Activated T-cell treated with anti-CD3 and anti-CD28 coated beads for 4 hours (primary cell): Measurements from ENCODE around the gene CAPN13.

Source experiments
- DNase-seq: peaks from one replicate; pipeline ENCODE4 v3.0.0-alpha.2; 2020

The CAPN13 gene

GRCh38 chr2:30721668-30722647 is 85.3 kb downstream of the CAPN13 start:
- no peak for DNase-seq

DNA sequence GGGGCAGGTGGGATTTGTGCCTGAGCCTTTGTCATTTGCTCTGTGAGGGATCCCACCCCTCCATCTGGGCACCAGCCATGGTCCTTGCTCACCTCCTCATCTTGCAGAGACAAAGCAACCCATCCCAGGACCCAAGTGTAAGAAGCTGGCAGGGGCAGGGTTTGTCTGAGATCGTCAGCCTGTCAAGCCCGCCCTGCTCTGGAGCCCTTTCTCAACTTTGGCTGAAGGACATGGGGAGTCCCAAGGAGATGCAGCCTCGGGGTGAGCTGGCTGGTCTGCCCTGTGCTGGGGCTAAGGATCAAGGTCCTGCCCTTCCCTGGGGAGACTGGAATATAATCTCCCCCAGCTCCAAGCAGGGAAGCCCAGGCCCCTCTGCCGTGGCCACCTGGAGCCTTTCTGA is 86.0 kb downstream of the CAPN13 start:
- no peak for DNase-seq

GRCh38 chr2:30717081-30717650 is 90.1 kb downstream of the CAPN13 start:
- no peak for DNase-seq

DNA sequence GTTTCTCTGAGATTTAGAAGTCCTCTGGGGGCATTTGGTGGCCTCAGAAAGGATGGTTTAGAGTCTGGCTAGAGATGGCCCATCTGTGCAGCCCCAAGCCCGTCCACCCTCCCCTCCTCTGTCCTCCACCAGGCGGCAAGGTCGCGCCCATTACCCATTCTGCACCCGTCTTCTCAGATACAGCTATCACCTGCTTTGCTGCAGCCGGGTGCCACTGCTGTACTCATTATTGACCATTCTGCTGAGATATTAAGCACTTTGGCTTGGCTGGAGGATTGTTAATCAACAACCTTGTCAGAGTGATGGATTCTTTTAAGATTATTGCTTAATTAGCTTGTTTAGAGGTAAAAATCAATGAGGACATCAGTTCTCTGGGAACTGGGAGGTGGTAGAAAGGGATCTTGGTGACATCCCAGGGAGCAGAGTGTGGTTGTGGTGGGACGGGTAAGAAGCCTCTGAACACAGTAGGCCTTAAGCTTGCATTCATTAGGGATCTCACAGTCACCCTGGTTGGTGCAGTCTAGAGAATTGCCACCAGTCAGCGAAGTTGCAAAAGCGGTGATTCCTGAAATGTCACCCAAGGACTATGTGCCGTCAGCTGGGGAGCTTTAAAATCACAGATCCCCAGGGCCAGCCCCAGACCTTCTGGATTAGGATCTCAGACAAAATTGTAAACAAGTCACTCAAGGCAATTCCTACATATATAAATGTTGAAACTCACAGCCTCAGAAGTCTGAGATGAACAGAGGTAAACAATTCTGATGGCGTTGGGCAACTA is 90.9 kb downstream of the CAPN13 start:
- no peak for DNase-seq

- no peak for DNase-seq
These were observed 92.2 kb downstream of the CAPN13 start for GRCh38 chr2:30714811-30715709.

GRCh38 chr2:30713698-30714097 is 93.5 kb downstream of the CAPN13 start:
- DNase-seq = no peak

DNA sequence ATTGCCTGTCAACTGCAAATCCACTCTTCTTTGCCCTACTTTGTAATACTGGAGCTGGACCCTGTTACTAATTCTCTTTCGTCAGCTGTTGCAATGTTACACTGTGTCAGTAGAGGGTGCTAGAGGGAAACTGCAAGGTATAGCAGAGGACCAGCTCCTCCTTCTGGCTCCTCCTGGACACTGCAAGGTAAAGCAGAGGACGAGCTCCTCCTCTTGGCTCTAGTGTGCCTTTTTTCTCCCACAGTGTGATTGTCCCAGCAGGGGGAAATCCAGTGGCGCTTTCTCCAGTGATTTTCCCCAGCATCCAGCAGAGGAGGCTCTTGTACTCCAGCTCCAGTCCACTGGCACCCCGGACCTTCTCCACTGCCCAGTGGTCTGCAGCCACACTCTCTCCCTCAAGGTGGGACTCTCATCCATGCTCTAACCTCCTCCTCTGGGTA is 95.6 kb downstream of the CAPN13 start:
- DNase-seq = peak; percentile 81

GRCh38 chr2:30710461-30710860 is 96.8 kb downstream of the CAPN13 start:
- no peak for DNase-seq

- DNase-seq = no peak
These were observed 97.2 kb downstream of the CAPN13 start for GRCh38 chr2:30710016-30710415.

DNA sequence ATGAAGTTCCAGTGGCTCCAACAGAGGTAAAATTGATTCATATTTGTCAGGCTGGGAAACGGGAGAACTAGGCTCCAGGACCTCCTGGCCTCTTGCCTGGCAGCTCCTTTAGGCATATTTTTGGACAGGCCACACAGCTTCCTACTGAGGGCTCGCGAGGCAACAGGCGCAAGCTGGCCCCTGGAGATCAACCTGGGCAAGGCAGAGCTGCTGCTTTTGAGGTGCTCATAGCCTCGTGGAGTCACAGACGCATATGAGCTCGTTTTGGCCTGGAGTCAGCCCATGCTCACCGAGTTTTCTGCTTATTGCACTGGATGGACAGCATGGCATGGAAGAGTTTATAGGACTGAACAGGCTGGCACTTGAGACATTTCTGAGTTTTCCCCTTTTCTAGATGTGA is 97.7 kb downstream of the CAPN13 start:
- DNase-seq = no peak

- DNase-seq = no peak
These were observed 98.6 kb downstream of the CAPN13 start for GRCh38 chr2:30708491-30709290.

- no peak for DNase-seq
These were observed 99.8 kb downstream of the CAPN13 start for GRCh38 chr2:30707304-30707903.

DNA sequence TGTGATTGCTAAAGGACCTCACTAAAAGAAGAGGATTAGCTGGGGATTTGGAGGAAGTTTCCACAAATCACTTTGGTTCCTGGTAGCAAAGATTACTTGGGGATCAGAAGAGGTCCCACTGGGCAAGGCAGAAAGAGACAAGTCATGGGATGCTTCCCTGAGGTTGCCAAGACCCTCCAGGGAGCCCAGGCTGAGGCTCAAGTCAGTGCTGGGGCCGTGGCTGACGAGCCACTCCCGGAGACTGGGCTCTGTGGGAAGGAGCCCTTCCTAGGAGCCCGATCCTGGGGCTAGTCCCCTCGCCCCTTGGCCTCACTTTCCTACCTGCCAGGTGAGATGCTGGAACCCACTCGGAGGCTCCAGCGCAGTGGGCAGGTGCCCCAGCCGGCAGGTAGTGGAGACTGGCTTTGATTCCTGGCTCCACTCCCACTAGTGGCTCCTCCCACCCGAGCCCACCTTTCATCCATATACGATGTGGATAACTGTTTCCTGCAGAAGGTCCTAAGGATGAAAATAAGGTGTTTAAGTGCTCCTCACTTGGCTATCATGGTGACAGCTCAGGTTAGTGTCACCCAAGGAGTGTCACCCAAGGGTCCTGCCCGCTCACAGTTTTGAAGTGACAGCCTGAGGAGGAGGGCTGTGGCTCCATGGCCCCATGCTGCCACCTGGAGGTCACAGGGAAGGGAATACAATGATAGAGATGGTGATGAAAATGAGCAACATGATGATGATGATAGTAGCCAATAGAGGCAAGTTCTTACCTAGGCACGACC is 100.5 kb downstream of the CAPN13 start:
- peak; percentile 66 for DNase-seq

- no peak for DNase-seq
These were observed 101.3 kb downstream of the CAPN13 start for GRCh38 chr2:30705711-30706533.

- DNase-seq = no peak
These were observed 102.2 kb downstream of the CAPN13 start for GRCh38 chr2:30705056-30705455.

DNA sequence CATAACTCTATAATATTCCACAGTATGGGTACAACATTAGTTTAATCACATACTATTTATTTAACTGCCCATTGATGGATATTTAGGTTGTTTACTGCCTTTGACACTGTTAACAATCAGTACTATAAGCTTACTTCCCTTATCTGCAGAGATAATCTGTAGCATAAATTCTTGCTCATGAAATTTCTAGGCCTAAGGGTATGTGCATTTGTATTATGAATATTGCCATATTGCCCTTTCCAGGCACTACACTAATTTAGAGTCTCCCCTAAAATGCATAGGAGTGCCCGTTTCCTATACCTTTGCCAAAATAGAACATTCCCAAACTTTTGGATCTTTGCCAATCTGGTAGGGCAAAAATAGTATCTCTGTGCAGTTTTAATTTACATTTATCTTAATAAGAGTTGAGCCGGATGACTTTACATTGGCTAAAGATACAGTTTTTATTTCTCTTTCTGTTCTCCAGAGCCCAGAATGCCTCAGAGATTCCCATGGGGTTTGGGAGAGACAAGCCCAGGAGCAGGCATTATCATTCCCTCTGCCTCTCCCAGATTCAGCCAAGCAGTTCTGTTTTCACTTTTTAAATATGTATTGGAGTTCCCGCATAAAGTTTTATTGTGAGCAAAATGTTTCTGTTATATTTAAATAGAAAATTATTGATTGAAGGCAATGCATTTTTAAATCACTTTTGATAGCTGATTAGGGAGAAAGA is 102.8 kb downstream of the CAPN13 start:
- DNase-seq = no peak

- no peak for DNase-seq
These were observed 104.6 kb downstream of the CAPN13 start for GRCh38 chr2:30702694-30703093.

DNA sequence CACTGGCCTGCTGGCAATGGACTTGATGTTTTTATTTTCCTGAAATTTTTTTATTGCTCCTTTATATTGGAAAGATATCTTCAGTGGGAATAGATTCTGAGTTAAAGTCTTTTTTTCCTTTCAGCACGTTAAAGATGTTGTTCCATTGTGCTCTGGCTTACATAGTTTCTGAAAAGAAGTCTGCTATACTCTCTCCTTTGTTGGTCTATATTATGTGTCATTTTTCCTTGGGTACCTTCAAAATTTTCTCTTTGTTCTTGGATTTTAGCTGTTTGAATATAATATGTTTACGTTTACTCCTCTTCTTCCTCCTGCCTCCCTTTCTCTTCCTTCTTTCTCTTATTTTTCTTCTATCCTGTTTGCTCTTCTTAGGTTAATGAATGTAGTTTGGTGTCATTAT is 105.5 kb downstream of the CAPN13 start:
- DNase-seq = no peak
